Measurements from ENCODE around the gene TAC4. TPM values are rescaled to one million over a fixed set of nuclear protein-coding genes. Genes with fewer than 3 reads are reported as not detected.
"Not testable (repeated sequence)": the region's sequence is repeated elsewhere in the genome, so short reads cannot be mapped to it uniquely, and the experiment has no call there.

The TAC4 gene
- total and polyA plus RNA-seq, 4 donors, result not detected

DNA sequence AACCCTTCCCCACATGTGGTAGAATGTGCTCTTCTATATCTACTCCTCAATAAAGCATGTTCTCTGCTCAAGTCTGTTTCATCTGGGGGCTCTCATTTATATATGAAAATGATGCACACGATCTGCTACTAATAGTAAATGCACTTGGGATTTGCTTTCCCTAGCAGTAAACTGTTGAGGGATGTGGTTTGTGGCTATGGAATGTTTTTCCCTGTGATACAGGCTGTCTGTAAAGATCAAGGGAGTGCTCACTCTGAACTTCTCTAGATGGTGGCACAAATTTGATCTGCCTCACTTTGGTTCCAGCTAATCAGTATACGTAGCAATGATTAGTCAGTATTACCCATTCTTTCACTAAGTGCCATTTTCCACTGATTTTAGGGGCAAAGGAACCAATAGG is 18.8 kb downstream of the TAC4 start (continued):
- TF ChIP-seq, protein P1, sequence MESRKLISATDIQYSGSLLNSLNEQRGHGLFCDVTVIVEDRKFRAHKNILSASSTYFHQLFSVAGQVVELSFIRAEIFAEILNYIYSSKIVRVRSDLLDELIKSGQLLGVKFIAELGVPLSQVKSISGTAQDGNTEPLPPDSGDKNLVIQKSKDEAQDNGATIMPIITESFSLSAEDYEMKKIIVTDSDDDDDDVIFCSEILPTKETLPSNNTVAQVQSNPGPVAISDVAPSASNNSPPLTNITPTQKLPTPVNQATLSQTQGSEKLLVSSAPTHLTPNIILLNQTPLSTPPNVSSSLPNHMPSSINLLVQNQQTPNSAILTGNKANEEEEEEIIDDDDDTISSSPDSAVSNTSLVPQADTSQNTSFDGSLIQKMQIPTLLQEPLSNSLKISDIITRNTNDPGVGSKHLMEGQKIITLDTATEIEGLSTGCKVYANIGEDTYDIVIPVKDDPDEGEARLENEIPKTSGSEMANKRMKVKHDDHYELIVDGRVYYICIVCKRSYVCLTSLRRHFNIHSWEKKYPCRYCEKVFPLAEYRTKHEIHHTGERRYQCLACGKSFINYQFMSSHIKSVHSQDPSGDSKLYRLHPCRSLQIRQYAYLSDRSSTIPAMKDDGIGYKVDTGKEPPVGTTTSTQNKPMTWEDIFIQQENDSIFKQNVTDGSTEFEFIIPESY (IDR thresholded peaks at IDR 0.05), result no peak
- no peak for TF ChIP-seq JUND (IDR thresholded peaks at IDR 0.05)
- no peak for TF ChIP-seq EGR1 (IDR thresholded peaks at IDR 0.05; ENCODE audit: low read depth in 2 of 2)
- TF ChIP-seq HNF4A (conservative IDR thresholded peaks at IDR 0.05), result no peak
- no peak for TF ChIP-seq SP1 (IDR thresholded peaks at IDR 0.05)
- TF ChIP-seq YY1 (IDR thresholded peaks at IDR 0.05), result no peak
- no peak for TF ChIP-seq MAX (IDR thresholded peaks at IDR 0.05)

DNA sequence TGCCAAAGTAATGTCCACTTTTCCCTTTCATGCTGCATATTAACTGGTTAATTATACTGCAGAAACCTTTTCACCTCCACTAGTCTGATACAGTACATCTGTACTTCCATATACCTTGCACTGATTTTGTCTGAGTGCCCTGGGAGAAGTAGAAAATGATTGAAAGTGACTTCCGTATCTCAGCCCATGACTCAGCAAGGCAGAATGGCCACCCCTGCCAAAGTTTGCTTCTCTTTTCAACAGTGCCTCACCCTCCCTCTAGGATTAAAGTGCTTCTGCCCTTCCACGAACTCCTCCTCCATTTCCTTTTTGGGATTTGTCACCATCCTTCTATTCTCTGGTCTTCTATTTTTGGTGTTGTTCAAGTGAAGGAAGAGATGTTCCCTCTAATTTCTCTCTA is 19.5 kb downstream of the TAC4 start:
- H3K4me3 ChIP-seq (ENCODE audit: low read depth in 1 of 3, low read length in 3 of 3); H3K4me1 ChIP-seq (ENCODE audit: control insufficient read depth in 4 of 4, insufficient read depth in 4 of 4, low read length in 3 of 4); H3K27me3 ChIP-seq (ENCODE audit: control insufficient read depth in 4 of 4, insufficient read depth in 4 of 4, low read length in 3 of 4); H3K27ac ChIP-seq (ENCODE audit: low read depth in 1 of 2, low read length in 2 of 2); DNase-seq (ENCODE audit: low spot score); H3K9ac ChIP-seq (ENCODE audit: low read depth in 1 of 2, low read length in 2 of 2); H3K9me3 ChIP-seq (ENCODE audit: control insufficient read depth in 4 of 4, low read length in 3 of 4): not testable (repeated sequence)
- H3K36me3 ChIP-seq (ENCODE audit: control insufficient read depth in 4 of 4, insufficient read depth in 3 of 4, low read depth in 1 of 4, low read length in 3 of 4), result peaks cover 11 to 54% (median 47%) of the 10 kb centered on the region in 4 donors
- WGBS, result 84% methylated on average over 2 of the region's 2 CpGs

GRCh38 chr17:49825645-49826044 is 22.2 kb downstream of the TAC4 start:
- Histone ChIP-seq H3K9ac (ENCODE audit: low read depth in 1 of 2, low read length in 2 of 2) (no peak overlapping the region), H3K4me3 (ENCODE audit: low read depth in 1 of 3, low read length in 3 of 3) (no peak overlapping the region), H3K9me3 (ENCODE audit: control insufficient read depth in 4 of 4, low read length in 3 of 4) (no peaks in the 10 kb centered on the region), H3K36me3 (ENCODE audit: control insufficient read depth in 4 of 4, insufficient read depth in 3 of 4, low read depth in 1 of 4, low read length in 3 of 4) (peaks cover 11 to 77% (median 66%) of the 10 kb centered on the region in 4 donors), H3K27ac (ENCODE audit: low read depth in 1 of 2, low read length in 2 of 2) (no peak overlapping the region), H3K4me1 (ENCODE audit: control insufficient read depth in 4 of 4, insufficient read depth in 4 of 4, low read length in 3 of 4) (no peaks in the 10 kb centered on the region), H3K27me3 (ENCODE audit: control insufficient read depth in 4 of 4, insufficient read depth in 4 of 4, low read length in 3 of 4) (no peaks in the 10 kb centered on the region)
- WGBS, result 93% methylated on average over 2 of the region's 2 CpGs
- DNase-seq (ENCODE audit: low spot score), result no peak
- TF ChIP-seq RXRA (IDR thresholded peaks at IDR 0.05) (no peak), MAX (IDR thresholded peaks at IDR 0.05) (no peak), SP1 (IDR thresholded peaks at IDR 0.05) (no peak), JUND (IDR thresholded peaks at IDR 0.05) (no peak), HNF4A (conservative IDR thresholded peaks at IDR 0.05) (no peak), YY1 (IDR thresholded peaks at IDR 0.05) (no peak), HNF4G (IDR thresholded peaks at IDR 0.05) (no peak), RAD21 (IDR thresholded peaks at IDR 0.05) (no peak)
- TF ChIP-seq, protein P2, sequence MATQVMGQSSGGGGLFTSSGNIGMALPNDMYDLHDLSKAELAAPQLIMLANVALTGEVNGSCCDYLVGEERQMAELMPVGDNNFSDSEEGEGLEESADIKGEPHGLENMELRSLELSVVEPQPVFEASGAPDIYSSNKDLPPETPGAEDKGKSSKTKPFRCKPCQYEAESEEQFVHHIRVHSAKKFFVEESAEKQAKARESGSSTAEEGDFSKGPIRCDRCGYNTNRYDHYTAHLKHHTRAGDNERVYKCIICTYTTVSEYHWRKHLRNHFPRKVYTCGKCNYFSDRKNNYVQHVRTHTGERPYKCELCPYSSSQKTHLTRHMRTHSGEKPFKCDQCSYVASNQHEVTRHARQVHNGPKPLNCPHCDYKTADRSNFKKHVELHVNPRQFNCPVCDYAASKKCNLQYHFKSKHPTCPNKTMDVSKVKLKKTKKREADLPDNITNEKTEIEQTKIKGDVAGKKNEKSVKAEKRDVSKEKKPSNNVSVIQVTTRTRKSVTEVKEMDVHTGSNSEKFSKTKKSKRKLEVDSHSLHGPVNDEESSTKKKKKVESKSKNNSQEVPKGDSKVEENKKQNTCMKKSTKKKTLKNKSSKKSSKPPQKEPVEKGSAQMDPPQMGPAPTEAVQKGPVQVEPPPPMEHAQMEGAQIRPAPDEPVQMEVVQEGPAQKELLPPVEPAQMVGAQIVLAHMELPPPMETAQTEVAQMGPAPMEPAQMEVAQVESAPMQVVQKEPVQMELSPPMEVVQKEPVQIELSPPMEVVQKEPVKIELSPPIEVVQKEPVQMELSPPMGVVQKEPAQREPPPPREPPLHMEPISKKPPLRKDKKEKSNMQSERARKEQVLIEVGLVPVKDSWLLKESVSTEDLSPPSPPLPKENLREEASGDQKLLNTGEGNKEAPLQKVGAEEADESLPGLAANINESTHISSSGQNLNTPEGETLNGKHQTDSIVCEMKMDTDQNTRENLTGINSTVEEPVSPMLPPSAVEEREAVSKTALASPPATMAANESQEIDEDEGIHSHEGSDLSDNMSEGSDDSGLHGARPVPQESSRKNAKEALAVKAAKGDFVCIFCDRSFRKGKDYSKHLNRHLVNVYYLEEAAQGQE (IDR thresholded peaks at IDR 0.05), result no peak
